ENCODE data around the gene C9orf152. TPM values are rescaled to one million over a fixed set of nuclear protein-coding genes. Genes with fewer than 3 reads are reported as not detected.

The C9orf152 gene
- total and polyA plus RNA-seq, 9 of the 15 experiments (the other 6 are each of a cell fraction or from before 2014, with no cell fraction given): not detected

DNA sequence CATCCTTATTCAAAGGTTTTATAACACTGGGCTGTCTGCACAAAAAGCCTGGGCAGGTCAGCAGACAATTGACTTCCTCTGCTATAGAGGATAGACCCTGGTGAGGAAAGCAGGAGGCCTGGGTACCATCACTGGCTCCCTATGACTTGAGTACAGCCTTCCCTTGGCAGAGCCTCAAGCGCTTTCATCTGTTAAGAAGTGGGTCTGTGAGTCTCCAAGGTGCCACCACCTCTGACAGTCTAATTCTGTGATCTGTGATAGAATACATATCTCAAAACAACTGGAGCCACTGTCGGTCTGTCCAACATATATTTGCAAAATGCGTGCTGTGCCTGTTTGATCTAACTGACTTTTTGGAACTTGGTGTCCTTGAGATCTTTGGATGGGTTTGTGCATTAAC lies 52.2 kb downstream of the C9orf152 start:
- CTCF ChIA-PET (ENCODE audit: low intra/inter-chr PET ratio): no interaction called here
- POLR2A ChIA-PET: no interaction called here
- H3K27me3 ChIP-seq (ENCODE audit: control insufficient read depth in 2 of 2, insufficient read depth in 2 of 2, low read length in 2 of 2): peaks cover 0 to 17% of the 10 kb centered on the region in 2 experiments; a peak in 1 of 5 replicates
- no peaks in the 10 kb centered on the region for H3K4me1 ChIP-seq (replicated peaks in 1 of 2; ENCODE audit: control insufficient read depth in 2 of 2, insufficient read depth in 2 of 2, low read length in 2 of 2)
- no peaks in the 10 kb centered on the region for H3K9me3 ChIP-seq (replicated peaks; ENCODE audit: control insufficient read depth, insufficient read depth, low read depth, low read length)
- H3K36me3 ChIP-seq (ENCODE audit: control insufficient read depth, insufficient read depth, low read length): no peaks in the 10 kb centered on the region
- no peak overlapping the region for H3K4me2 ChIP-seq (ENCODE audit: insufficient read depth, low read length)
- no peak overlapping the region for H2AFZ ChIP-seq (ENCODE audit: low read depth, low read length)
- H3K9ac ChIP-seq (ENCODE audit: insufficient read depth in 1 of 2, low read depth in 2 of 2, low read length in 2 of 2): no peak overlapping the region
- intact Hi-C loops (cut with micrococcal nuclease): loop anchor here (10.0 kb wide), 2 partner anchors 341 to 571 kb away; no protein-coding TSS in a partner anchor
- H3K27ac ChIP-seq (ENCODE audit: extremely low read depth, low read depth, low read length): no peak overlapping the region
- WGBS (ENCODE audit: insufficient coverage, low coverage, missing lambda C conversion rate): 0% methylated on average over 3 of the region's 3 CpGs
- no peaks in the 10 kb centered on the region for H4K20me1 ChIP-seq (replicated peaks; ENCODE audit: control insufficient read depth, insufficient read depth, low read length)
- BruUV-seq (replicated peaks): no TSS peak
- in situ Hi-C loops (cut with MboI): loop anchor here (10.0 to 25.0 kb wide), 2 partner anchors 251 to 568 kb away; no protein-coding TSS in a partner anchor
- TF ChIP-seq MTA2 (IDR thresholded peaks at IDR 0.05; ENCODE audit: low read depth) (no peak), NFIX (CRISPR knock-in tag; IDR thresholded peaks at IDR 0.05; ENCODE audit: low read depth) (no peak), ZNF174 (CRISPR knock-in tag; IDR thresholded peaks at IDR 0.05) (no peak), ADNP (tag; IDR thresholded peaks at IDR 0.05) (no peak), ZFP1 (CRISPR knock-in tag; IDR thresholded peaks at IDR 0.05) (no peak)
- TF ChIP-seq, protein P1, sequence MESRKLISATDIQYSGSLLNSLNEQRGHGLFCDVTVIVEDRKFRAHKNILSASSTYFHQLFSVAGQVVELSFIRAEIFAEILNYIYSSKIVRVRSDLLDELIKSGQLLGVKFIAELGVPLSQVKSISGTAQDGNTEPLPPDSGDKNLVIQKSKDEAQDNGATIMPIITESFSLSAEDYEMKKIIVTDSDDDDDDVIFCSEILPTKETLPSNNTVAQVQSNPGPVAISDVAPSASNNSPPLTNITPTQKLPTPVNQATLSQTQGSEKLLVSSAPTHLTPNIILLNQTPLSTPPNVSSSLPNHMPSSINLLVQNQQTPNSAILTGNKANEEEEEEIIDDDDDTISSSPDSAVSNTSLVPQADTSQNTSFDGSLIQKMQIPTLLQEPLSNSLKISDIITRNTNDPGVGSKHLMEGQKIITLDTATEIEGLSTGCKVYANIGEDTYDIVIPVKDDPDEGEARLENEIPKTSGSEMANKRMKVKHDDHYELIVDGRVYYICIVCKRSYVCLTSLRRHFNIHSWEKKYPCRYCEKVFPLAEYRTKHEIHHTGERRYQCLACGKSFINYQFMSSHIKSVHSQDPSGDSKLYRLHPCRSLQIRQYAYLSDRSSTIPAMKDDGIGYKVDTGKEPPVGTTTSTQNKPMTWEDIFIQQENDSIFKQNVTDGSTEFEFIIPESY (CRISPR knock-in tag; IDR thresholded peaks at IDR 0.05): no peak
- H3K79me2 ChIP-seq (ENCODE audit: control insufficient read depth, insufficient read depth, low read length): no peaks in the 10 kb centered on the region
- H3K4me3 ChIP-seq: no peak overlapping the region
- FAIRE-seq (no peak), DNase-seq (ENCODE audit: extremely low read depth in 1 of 4, low spot score in 3 of 4) (no peak), ATAC-seq (no peak)
- no peaks in the 10 kb centered on the region for H3K9me1 ChIP-seq (ENCODE audit: control insufficient read depth, insufficient read depth, low read length)

All from K562 (cell line).